Panc1 (cell line): ENCODE data around the gene RAPGEF5. TPM values are rescaled to one million over a fixed set of nuclear protein-coding genes. Genes with fewer than 3 reads are reported as not detected.

Experiments
- ATAC-seq: fragments of 200-7000 bp; cut with Tn5 transposase; 2 replicates; pipeline ENCODE4 v1.9.1; 2020; ENCODE audit warnings: mild to moderate bottlenecking, moderate library complexity
- BruUV-seq: library from RNA; stranded (reverse); fragments of 400-500 nt; replicated peaks from 2 replicates; lab custom pipeline; 2021; lab: Mats Ljungman, UMichigan
- CTCF ChIA-PET: fragments of 300-600 bp; sonication (Branson Sonifier 250); formaldehyde crosslinking; loops from one replicate; lab custom pipeline; 2022; ENCODE audit warnings: antibody characterized with exemption; lab: Charles Lee
- POLR2A ChIA-PET: fragments of 300-600 bp; sonication (Branson Sonifier 250); formaldehyde crosslinking; loops from one replicate; lab custom pipeline; 2022; ENCODE audit warnings: antibody characterized with exemption; lab: Charles Lee
- DNase-seq: peaks from one replicate; pipeline ENCODE4 v3.0.0-alpha.2; 2010; ENCODE audit warnings: low read depth, low spot score
- H3K27ac ChIP-seq: 2 replicates; pipeline ENCODE4 v1.5.1; 2011; ENCODE audit warnings: mild to moderate bottlenecking, low read length, inconsistent platforms
- H3K27me3 ChIP-seq: fragments of 200-500 bp; sonication (Bioruptor generic); 2 replicates; pipeline ENCODE4 v1.6.0; 2014; ENCODE audit warnings: low read length, inconsistent platforms; ENCODE audit not compliant: control insufficient read depth, insufficient read depth
- H3K36me3 ChIP-seq: fragments of 200-500 bp; sonication (Bioruptor generic); 2 replicates; pipeline ENCODE4 v1.5.1; 2014; ENCODE audit warnings: inconsistent platforms, mild to moderate bottlenecking, low read length, moderate library complexity; ENCODE audit not compliant: control insufficient read depth, insufficient read depth
- H3K4me1 ChIP-seq: 2 replicates; pipeline ENCODE4 v1.5.1; 2011; ENCODE audit warnings: inconsistent platforms, mild to moderate bottlenecking, low read length, moderate library complexity; ENCODE audit not compliant: control insufficient read depth, insufficient read depth
- H3K4me3 ChIP-seq, 2 experiments: 2 replicates each; pipeline ENCODE4 v1.5.1; 2011 to 2012; ENCODE audit warnings: low read depth in 2 of 2, low read length in 2 of 2, mild to moderate bottlenecking in 2 of 2, inconsistent platforms in 1 of 2, moderate library complexity in 1 of 2
- H3K9me3 ChIP-seq: fragments of 200-500 bp; sonication (Bioruptor generic); 2 replicates; pipeline ENCODE4 v1.5.1; 2014; ENCODE audit warnings: low read depth, mild to moderate bottlenecking, inconsistent platforms, low read length, moderate library complexity; ENCODE audit not compliant: control insufficient read depth, insufficient read depth
- CTCF ChIP-seq: fragments of 450-650 bp; IDR thresholded peaks from 2 replicates; pipeline ENCODE4 v1.5.1; 2017; ENCODE audit warnings: mild to moderate bottlenecking
- POLR2AphosphoS5 ChIP-seq: IDR thresholded peaks from 2 replicates; pipeline ENCODE4 v1.6.1; 2012; ENCODE audit warnings: mild to moderate bottlenecking, low read depth, low read length, moderate library complexity
- REST ChIP-seq, 2 experiments: IDR thresholded peaks; 2 replicates each; pipeline ENCODE4 v1.6.1; 2011 to 2012; ENCODE audit warnings: low read depth in 2 of 2, control low read depth in 1 of 2, low read length in 1 of 2, mild to moderate bottlenecking in 1 of 2, moderate library complexity in 1 of 2; ENCODE audit not compliant: insufficient read depth in 1 of 2
- SIN3A ChIP-seq: IDR thresholded peaks from 2 replicates; pipeline ENCODE4 v1.6.1; 2012; ENCODE audit warnings: low read depth, mild to moderate bottlenecking, low read length, moderate library complexity, borderline replicate concordance; ENCODE audit not compliant: insufficient read depth
- TCF7L2 ChIP-seq: IDR thresholded peaks from 2 replicates; pipeline ENCODE4 v1.6.1; 2011; ENCODE audit warnings: mild to moderate bottlenecking, low read depth, low read length, inconsistent platforms
- in situ Hi-C: cut with HindIII; loops from 2 replicates; pipeline ENCODE4 v1.10.0; 2016; ENCODE audit warnings: low sequenced_read_pairs, low pct_unique_long_range_greater_than_20kb
- intact Hi-C: fragments of 100-400 bp; cut with micrococcal nuclease; formaldehyde crosslinking; loops from one replicate; pipeline ENCODE4 v1.10.0; 2022; ENCODE audit not compliant: unreplicated experiment
- total RNA-seq: library from RNA; stranded (reverse); gene quantifications from one replicate; pipeline ENCODE4 v1.2.1, GENCODE V29; 2021; ENCODE audit not compliant: unreplicated experiment

Gene RAPGEF5
- total RNA-seq, 1 experiment from 2014 or later: 1.4 TPM

- DNase-seq (no peak), ATAC-seq (no peak)
- H3K27me3 ChIP-seq: no peaks in the 10 kb centered on the region
- ChIA-PET POLR2A (no interaction called here), CTCF (interaction anchor here (0.7 kb wide), 1 partner anchor 194 kb away, joined by 7 read pairs; no protein-coding TSS in a partner anchor)
- H3K4me3 ChIP-seq: no peak overlapping the region
- no peaks in the 10 kb centered on the region for H3K4me1 ChIP-seq
- TF ChIP-seq CTCF (no peak), SIN3A (no peak), REST (IDR thresholded peaks at IDR 0.05; ENCODE audit: insufficient read depth in 1 of 2, low read depth in 2 of 2, low read length in 1 of 2) (no peak), TCF7L2 (no peak), POLR2AphosphoS5 (no peak)
- no TSS peak for BruUV-seq
- in situ Hi-C loops (no loop called here), intact Hi-C loops (no loop called here)
- H3K36me3 ChIP-seq: no peaks in the 10 kb centered on the region
- no peak overlapping the region for H3K27ac ChIP-seq
- H3K9me3 ChIP-seq: no peaks in the 10 kb centered on the region
Observed at GRCh38 chr7:22302951-22303423, 54.0 kb downstream of the RAPGEF5 start.

DNA sequence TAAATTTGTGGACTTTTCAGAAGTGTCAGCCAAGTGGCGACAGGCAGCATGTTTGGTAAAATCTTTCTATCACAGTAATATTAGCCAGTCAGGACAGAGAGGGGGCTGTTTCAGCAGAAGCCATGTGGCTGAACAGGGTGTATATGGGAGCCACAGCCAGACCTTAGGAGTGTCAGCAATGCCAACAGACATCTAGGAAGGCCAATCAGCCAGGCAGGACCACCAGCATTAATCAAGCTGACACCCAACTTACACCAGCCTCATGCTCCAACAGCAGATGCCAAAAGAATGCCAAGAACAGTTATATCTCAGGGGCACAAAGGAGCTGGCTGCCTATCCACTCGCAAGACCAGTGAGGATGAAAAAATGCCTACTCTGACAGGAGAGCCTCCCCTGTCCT, 54.8 kb downstream of the RAPGEF5 start:
- in situ Hi-C loops (no loop called here), intact Hi-C loops (no loop called here)
- Histone ChIP-seq H3K4me3 (no peak overlapping the region), H3K27me3 (no peaks in the 10 kb centered on the region), H3K9me3 (no peaks in the 10 kb centered on the region), H3K36me3 (no peaks in the 10 kb centered on the region), H3K4me1 (no peaks in the 10 kb centered on the region), H3K27ac (no peak overlapping the region)
- no peak for TF ChIP-seq REST (IDR thresholded peaks at IDR 0.05; ENCODE audit: insufficient read depth in 1 of 2, low read depth in 2 of 2, low read length in 1 of 2)
- ChIA-PET CTCF (no interaction called here), POLR2A (no interaction called here)
- no TSS peak for BruUV-seq
- ATAC-seq (no peak), DNase-seq (no peak)
